ENCODE measurements around the gene PCSK6. TPM values are rescaled to one million over a fixed set of nuclear protein-coding genes. Genes with fewer than 3 reads are reported as not detected.

Gene PCSK6
- total and polyA plus RNA-seq, 2 experiments from 2014 or later: 0.38 TPM; not detected in 1

DNA sequence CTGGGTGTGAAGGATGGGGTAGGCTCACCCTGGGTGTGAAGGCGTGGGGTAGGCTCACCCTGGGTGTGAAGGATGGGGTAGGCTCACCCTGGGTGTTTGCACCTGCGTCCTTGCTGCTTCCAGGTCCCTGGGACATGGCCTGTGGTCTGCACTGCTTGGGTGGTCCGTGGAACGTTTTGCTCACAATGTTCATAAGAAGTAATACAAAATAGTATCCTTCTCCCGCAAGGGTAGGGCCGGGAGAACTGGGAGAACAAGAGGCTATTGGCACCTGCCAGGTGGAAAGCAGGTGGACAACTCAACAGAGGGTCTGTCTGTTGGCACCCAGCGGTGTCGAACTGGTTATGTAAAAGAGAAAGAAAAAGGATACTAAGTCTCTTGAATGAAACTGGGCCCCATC lies 17.0 kb upstream of the PCSK6 start:
- WGBS, 2 experiments (ENCODE audit: low coverage in 1 of 2, low lambda C conversion rate in 2 of 2, missing lambda C conversion rate in 2 of 2): 68 to 70% methylated on average over 8 of the region's 8 CpGs
- no peak overlapping the region for H2AFZ ChIP-seq
- H3K9ac ChIP-seq: no peak overlapping the region
- no peaks in the 10 kb centered on the region for H4K20me1 ChIP-seq (ENCODE audit: insufficient read depth)
- no peaks in the 10 kb centered on the region for H3K9me3 ChIP-seq (ENCODE audit: low read depth)
- no peaks in the 10 kb centered on the region for H3F3A ChIP-seq (ENCODE audit: insufficient read depth)
- in situ Hi-C loops (cut with MboI): no loop called here
- no peak for TF ChIP-seq EZH2 (IDR thresholded peaks at IDR 0.05; ENCODE audit: insufficient read depth, poor library complexity, severe bottlenecking)
- no peak for TF ChIP-seq EZH2phosphoT487 (IDR thresholded peaks at IDR 0.05; ENCODE audit: insufficient read depth, low read depth)
- no peak for DNase-seq
- H3K9me2 ChIP-seq (ENCODE audit: insufficient read depth): no peaks in the 10 kb centered on the region
- no peaks in the 10 kb centered on the region for H3K36me3 ChIP-seq (ENCODE audit: low read depth)
- no peaks in the 10 kb centered on the region for H3K4me1 ChIP-seq (ENCODE audit: insufficient read depth)
- no peaks in the 10 kb centered on the region for H3K27me3 ChIP-seq (replicated peaks; ENCODE audit: insufficient read depth)
- H3K79me2 ChIP-seq (ENCODE audit: insufficient read depth): no peaks in the 10 kb centered on the region
- H3K4me2 ChIP-seq (ENCODE audit: unreplicated experiment): no peak overlapping the region
- H3K27ac ChIP-seq: no peak overlapping the region
- no peak overlapping the region for H3K4me3 ChIP-seq

DNA sequence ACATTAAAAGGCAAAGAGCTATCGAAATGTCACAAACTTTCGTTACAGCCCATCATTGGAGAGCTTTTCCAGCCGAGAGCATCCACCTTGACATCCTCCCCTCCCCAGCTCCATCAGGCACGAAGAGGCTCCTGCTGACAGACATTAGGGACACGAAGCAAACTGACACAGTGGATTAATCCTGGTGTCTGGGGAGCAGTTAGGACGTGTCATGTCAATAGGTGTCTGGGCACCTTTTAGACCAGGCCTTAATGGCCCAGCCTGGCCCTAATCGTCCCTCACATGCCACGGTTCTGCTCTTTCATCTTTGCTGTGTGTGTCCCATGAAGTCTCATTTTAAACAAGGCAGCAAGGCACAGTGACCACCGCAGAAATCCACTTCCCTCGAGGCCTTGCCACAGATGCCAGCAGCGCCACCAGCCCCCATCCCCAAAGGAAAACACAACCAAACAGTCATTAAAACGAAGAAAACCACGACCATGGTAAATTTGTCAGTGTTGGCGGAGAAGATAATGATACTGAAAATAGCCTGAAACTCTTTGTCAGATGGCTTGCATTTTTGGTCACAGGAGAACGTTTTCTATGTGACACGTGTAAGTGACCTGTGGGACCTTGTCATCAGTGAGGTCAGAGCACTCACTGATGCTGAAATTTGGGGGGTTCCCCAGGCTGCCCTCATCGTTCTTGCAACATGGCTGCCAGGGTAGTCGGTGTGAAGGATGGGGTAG lies 16.3 kb upstream of the PCSK6 start:
- Histone ChIP-seq H3K36me3 (ENCODE audit: low read depth) (no peaks in the 10 kb centered on the region), H2AFZ (no peak overlapping the region), H3K4me2 (ENCODE audit: unreplicated experiment) (no peak overlapping the region), H3K27me3 (replicated peaks; ENCODE audit: insufficient read depth) (no peaks in the 10 kb centered on the region), H3K79me2 (ENCODE audit: insufficient read depth) (no peaks in the 10 kb centered on the region), H4K20me1 (ENCODE audit: insufficient read depth) (no peaks in the 10 kb centered on the region), H3F3A (ENCODE audit: insufficient read depth) (no peaks in the 10 kb centered on the region), H3K9me2 (ENCODE audit: insufficient read depth) (no peaks in the 10 kb centered on the region), H3K27ac (no peak overlapping the region), H3K4me1 (ENCODE audit: insufficient read depth) (no peaks in the 10 kb centered on the region), H3K9ac (no peak overlapping the region), H3K4me3 (no peak overlapping the region), H3K9me3 (ENCODE audit: low read depth) (no peaks in the 10 kb centered on the region)
- WGBS, 2 experiments (ENCODE audit: low coverage in 1 of 2, low lambda C conversion rate in 2 of 2, missing lambda C conversion rate in 2 of 2): 66 to 73% methylated on average over 18 of the region's 18 CpGs
- no peak for DNase-seq
- TF ChIP-seq EZH2 (IDR thresholded peaks at IDR 0.05; ENCODE audit: insufficient read depth, poor library complexity, severe bottlenecking): no peak
- TF ChIP-seq EZH2phosphoT487 (IDR thresholded peaks at IDR 0.05; ENCODE audit: insufficient read depth, low read depth): no peak
- in situ Hi-C loops (cut with MboI): no loop called here

GRCh38 chr15:101504866-101505609 lies 15.5 kb upstream of the PCSK6 start:
- Histone ChIP-seq H3K36me3 (ENCODE audit: low read depth) (no peaks in the 10 kb centered on the region), H3K9me3 (ENCODE audit: low read depth) (no peaks in the 10 kb centered on the region), H3K4me3 (no peak overlapping the region), H3K4me1 (ENCODE audit: insufficient read depth) (no peaks in the 10 kb centered on the region), H3K4me2 (ENCODE audit: unreplicated experiment) (no peak overlapping the region), H3F3A (ENCODE audit: insufficient read depth) (no peaks in the 10 kb centered on the region), H2AFZ (no peak overlapping the region), H4K20me1 (ENCODE audit: insufficient read depth) (no peaks in the 10 kb centered on the region), H3K79me2 (ENCODE audit: insufficient read depth) (no peaks in the 10 kb centered on the region), H3K27me3 (replicated peaks; ENCODE audit: insufficient read depth) (no peaks in the 10 kb centered on the region), H3K9me2 (ENCODE audit: insufficient read depth) (no peaks in the 10 kb centered on the region), H3K27ac (no peak overlapping the region), H3K9ac (no peak overlapping the region)
- 75 to 79% methylated on average over 17 of the region's 17 CpGs for WGBS, 2 experiments (ENCODE audit: low coverage in 1 of 2, low lambda C conversion rate in 2 of 2, missing lambda C conversion rate in 2 of 2)
- TF ChIP-seq EZH2 (IDR thresholded peaks at IDR 0.05; ENCODE audit: insufficient read depth, poor library complexity, severe bottlenecking) (no peak), EZH2phosphoT487 (IDR thresholded peaks at IDR 0.05; ENCODE audit: insufficient read depth, low read depth) (no peak)
- in situ Hi-C loops (cut with MboI): no loop called here
- peak; percentile 37 for DNase-seq

GRCh38 chr15:101504373-101504772 lies 14.9 kb upstream of the PCSK6 start:
- no peaks in the 10 kb centered on the region for H3K36me3 ChIP-seq (ENCODE audit: low read depth)
- H2AFZ ChIP-seq: no peak overlapping the region
- in situ Hi-C loops (cut with MboI): no loop called here

More at GRCh38 chr15:101504373-101504772, 14.9 kb upstream of the PCSK6 start:
- Histone ChIP-seq H3F3A (ENCODE audit: insufficient read depth) (no peaks in the 10 kb centered on the region), H3K79me2 (ENCODE audit: insufficient read depth) (no peaks in the 10 kb centered on the region), H3K9ac (no peak overlapping the region), H3K27ac (no peak overlapping the region), H3K4me3 (no peak overlapping the region), H4K20me1 (ENCODE audit: insufficient read depth) (no peaks in the 10 kb centered on the region), H3K9me2 (ENCODE audit: insufficient read depth) (no peaks in the 10 kb centered on the region), H3K4me2 (ENCODE audit: unreplicated experiment) (no peak overlapping the region), H3K4me1 (ENCODE audit: insufficient read depth) (no peaks in the 10 kb centered on the region), H3K9me3 (ENCODE audit: low read depth) (no peaks in the 10 kb centered on the region), H3K27me3 (replicated peaks; ENCODE audit: insufficient read depth) (no peaks in the 10 kb centered on the region)
- no peak for DNase-seq
- WGBS, 2 experiments (ENCODE audit: low coverage in 1 of 2, low lambda C conversion rate in 2 of 2, missing lambda C conversion rate in 2 of 2): 79% methylated on average over 9 of the region's 9 CpGs
- TF ChIP-seq EZH2phosphoT487 (IDR thresholded peaks at IDR 0.05; ENCODE audit: insufficient read depth, low read depth) (no peak), EZH2 (IDR thresholded peaks at IDR 0.05; ENCODE audit: insufficient read depth, poor library complexity, severe bottlenecking) (no peak)
